Mesenteric fat pad (tissue), 1 donor: ENCODE data around the gene GK. TPM values are rescaled to one million over a fixed set of nuclear protein-coding genes. Genes with fewer than 3 reads are reported as not detected.

Experiments
- total RNA-seq: library from RNA; stranded (reverse); fragmentation: NEBNext Ultra II Directional; extraction: Animal tissue kit (Norgen Biotek cat#: 25700); gene quantifications from one replicate; pipeline ENCODE4 v1.2.1, GENCODE V29; 2021
- donor health status: DM: yes; HTN: yes; CAD: no.

GK gene
- total RNA-seq, 1 donor from 2014 or later, result 17.8 TPM

Other genes starting within 250 kb of the GK start
- gene TASL, start 75.7 kb upstream of the GK start, total RNA-seq, result 4.0 TPM
- gene TAB3, start 235.8 kb downstream of the GK start, total RNA-seq, result 18.5 TPM